Dedifferentiated amniotic fluid mesenchymal stem cell (primary cell): ENCODE results near the gene DCLK1.

Source experiments
- DNase-seq: peaks from one replicate; pipeline ENCODE4 v3.0.0-alpha.2; 2016; ENCODE audit errors: extremely low spot score

Gene DCLK1

DNA sequence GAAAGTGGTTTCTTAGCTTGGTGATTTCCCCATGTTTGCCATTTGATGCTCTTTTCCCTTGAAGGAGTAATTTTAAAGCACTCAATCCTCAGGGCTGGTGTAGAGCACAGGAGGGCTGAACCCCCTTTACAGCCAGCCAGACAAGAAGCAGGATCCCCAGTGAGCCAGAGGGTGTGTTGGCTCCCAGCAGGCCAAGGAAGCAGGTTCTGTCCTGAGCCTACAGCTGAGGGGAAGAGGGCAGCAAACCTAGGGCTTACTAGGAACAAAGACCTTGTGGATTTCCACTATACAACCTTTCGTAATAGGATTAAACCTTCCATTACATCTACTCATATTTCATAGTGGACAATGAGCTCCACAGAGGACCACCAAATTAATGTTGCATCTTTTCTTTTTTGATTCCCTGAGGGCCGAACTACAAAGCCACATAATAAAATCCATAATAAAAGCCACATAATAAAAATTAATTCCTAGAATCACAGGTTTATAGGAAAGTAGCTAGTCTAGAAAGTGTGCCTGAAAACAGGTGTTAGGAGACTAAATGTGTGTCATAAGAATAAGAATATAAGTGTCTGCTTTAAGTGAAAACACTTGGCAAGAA is 300.2 kb downstream of the DCLK1 start:
- DNase-seq, result no peak

DNA sequence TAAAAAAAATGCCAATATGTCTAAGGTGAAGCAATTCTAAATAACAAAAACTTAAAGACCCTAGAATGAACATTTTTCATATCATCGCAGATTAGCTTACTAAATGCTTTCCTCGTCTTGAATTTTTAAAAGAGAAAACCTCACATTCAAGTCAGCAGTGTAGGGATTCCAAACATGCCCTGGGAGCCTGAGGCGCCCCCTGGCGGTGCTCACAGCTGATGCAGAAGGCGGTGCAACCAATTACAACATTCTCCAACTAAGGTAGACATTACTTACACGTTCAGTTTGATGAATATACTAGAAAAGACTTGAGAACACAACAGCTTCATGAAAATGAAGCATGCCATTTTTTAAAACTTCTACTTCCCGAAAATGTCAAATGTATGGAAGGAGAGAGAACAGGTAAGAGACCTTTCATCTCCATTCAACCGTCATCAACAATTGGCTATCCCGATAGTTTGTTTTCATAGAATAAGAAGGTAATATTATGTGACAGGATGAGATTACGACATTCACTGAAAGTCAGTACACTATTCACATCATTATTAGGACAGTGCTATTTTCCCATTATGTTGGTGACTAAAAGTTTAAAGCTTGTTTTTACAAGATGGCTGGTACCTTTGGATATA is 304.4 kb downstream of the DCLK1 start:
- no peak for DNase-seq

DNA sequence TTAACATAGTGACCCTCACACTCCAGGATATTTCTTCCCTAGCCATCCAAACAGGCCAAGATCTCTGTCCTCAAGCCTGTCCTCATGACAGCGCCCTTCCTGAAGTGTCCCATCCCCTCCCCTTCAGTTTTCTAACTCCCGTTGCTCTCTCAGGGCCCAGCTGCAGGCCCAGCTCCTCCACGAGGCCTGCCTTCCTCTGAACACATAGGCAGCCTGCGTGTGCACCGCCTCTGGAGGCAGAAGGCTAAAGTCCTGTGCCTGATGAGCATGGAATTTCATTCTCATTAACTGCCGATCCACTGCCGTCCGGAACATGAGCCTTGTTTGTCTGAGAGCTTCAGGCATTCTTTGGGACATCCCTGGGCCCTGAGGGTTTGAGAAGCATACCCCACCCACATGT is 306.4 kb downstream of the DCLK1 start:
- no peak for DNase-seq

DNA sequence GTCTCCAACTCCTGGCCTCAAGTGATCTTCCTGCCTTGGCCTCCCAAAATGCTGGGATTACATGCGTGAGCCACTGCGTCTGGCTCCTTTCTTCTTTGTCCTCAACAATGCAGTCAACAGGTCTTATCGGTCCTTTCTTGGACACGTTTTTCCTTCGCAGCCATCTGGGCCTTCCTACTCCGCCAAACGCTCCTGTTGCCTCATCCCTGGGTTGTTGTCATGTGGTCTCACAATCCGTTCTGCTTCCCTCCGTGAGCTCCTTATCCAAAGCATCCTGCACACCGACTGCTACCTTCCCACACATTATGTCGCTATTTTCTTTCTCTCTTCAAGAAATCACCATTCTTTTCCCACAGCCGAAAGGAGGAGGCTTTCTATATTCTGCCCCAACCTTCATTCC is 306.8 kb downstream of the DCLK1 start:
- no peak for DNase-seq

DNA sequence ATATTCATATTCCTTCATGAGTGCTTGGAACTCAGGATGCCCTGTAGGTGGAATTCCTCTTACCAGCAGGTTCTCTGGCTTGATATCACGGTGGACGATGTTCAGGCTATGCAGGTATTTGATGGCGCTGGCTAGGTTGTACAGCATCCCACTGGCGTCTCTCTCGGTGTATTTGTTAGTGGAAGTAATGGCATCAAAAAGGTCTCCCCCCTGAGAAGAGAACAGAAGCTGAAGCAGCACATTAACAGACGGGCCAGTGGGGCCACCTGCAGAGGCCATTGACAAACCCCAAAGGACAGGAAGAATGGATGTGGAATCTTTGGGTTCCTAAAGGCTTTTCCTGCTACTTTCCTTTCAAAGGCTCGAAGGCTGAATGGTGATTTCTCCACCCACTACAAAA is 308.5 kb downstream of the DCLK1 start:
- no peak for DNase-seq

DNA sequence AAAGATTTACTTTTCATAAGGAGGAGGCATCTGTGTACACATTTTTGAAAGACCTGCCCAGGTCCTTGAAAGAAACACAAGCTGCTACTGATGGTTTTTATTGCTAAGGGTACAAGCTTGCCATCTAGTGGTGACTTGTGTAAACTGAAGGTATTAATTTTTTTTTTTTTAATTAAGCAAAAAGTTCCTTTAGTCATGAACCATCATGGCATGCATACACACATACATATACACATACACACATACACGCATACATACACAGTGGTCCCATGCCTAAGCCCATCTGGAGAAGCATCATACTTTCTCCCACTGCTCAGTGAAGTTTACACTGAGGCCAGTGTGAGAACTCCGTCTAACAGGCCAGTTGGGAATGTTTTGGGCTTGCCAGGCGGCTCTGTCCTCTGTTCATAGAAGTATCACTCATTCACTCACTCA is 312.5 kb downstream of the DCLK1 start:
- peak; percentile 61 for DNase-seq

DNA sequence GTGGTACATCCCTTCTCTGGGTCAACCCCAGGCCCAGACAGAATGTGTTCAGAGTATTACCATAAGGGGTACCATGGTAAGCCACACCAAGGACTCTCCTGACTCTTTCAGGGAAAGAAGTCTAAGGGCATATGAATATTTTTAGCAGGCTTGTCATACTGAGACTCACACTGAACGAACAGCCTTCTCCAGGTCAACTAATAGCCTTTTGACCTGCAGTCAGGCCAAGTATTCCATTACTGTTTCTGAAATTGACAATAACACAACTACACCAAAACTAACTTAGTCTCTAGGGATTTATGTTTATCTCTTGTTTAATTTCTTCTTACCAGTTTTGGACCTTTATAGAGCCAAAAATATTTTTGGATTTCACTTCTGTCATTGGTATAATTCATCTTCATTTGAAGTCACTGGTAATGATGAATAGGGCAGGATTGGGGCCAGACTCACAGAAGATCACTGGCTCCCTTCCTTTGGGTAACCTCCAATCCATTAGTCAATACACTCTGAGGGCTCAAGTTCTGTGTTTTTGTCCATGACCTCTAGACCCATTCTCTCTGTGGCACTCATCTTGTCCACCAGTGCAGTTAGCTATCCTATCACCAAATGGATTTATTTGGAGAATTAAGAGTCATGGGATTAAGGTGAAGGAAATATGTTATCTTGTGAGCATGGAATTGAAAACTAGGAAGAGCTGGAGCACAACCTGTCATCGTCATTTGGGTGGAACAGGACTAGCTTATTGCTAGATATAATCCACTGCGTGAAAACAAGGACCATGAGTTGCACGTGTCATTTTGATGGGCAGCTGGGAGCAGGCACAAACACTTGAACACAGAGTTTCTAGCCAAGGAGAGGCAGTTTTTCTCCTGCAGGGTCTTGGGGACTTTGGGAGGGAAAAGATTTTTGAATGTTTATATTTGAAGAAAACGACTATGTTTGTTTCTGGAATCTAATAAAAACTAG is 313.3 kb downstream of the DCLK1 start:
- DNase-seq, result no peak

DNA sequence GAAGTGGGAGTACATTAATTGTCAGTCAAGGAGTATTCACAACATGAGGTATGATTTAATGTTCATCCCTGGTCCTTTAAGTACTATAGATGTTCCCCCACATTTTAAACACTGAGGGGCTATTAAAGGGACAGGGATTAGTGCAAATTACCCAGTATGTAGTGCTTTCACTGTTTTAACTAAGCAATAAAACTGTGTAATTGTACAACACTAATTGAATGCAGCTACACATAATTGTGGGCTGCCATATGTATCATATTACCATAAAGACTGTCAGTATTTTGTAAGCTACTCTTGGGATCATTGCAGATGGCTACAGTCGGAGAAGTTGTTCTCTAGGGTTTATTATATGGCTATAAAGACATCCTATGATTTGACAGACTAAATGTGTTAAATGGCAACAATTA is 316.6 kb downstream of the DCLK1 start:
- no peak for DNase-seq

DNA sequence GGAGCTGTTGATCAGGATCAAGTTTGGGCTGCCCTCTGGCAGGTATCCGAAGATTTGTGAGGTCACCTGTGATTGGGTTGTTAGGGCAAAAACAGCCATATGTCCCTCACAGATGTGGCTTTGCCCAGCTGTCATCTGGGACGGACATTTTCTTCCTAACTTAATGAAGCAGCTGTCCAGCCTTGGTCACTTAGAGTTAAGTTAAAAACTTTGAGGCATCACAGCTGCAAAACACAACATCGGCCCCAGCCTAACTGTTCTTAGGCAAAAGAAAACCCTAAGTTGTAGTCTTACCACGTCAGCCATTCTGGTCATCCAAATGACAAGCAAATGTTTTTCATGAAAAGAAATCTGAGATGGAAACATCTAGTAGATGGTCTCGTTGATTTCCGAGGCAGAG is 318.4 kb downstream of the DCLK1 start:
- DNase-seq, result no peak

DNA sequence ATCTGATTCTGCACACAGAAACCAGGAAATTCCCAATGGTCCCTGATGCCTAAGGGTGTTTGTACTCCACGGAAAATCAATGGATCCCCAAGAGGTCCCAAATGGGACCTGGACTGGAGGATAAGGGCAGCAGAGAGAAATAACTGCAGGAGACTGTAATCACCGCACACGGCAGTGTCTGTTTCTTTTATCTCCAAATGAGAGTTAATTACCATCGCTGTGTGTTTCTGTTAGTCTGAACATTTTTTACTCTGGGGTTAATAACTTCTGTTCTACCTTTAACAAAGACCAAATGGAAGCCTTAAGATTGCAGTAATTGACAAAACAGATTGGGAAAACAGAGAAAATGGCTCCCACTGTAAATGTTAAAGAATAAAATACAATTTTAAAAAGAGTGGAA is 320.9 kb downstream of the DCLK1 start:
- DNase-seq, result no peak

DNA sequence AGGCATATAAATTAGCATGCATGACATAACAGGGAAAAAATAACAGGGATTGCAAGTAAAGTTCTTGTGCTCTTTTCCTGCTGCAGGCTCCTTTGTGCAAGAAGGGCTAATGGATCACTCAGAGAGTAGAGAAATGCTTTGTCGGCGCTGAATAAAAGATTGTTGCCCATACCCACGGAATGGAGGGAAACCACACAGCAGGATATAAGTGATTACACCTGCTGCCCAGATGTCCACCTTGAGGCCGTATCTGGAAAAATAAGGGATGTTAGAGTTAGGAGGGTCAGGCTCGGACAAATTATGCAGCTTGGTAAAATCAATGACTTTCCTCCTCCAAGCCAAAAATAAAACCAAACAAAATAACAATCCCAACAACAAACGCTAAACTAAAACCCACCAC is 322.3 kb downstream of the DCLK1 start:
- no peak for DNase-seq

DNA sequence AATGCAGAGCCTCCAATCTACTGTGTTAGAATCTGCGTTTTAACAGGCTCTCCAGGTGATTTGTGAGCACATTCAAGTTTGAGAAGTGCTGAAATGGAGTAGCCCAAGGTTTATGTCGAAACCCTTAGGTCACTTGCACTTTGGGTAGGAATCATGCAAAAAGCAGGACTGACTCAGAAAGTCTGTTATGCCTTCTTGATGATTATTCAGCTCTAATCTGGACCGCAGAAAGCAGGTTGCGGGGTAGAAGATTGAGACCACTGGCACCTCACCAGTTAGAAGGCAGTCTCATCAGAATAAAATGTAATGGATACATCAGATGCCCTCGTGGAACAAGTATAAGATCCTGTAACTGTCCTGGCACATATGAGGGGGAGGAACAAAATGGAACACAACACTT is 326.3 kb downstream of the DCLK1 start:
- DNase-seq, result no peak

DNA sequence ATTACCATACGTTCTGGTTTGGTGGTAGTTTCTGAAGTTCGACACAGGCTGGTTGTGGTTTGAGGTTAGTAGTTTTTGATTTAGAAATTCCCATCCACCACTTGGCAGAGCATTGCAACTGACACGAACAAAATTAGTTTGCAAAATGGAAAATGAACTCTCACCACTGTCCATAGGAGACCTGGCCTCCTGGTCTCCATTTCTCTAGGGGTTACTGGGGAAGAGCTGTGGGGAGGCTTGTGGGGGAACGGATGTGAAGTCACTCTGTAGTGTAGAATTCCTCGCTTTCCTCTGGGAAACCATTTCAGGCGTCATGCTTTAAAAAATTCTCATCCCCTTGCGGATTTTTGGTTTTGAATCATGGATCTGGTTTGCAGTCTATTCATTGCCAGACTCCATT is 333.2 kb downstream of the DCLK1 start:
- no peak for DNase-seq

DNA sequence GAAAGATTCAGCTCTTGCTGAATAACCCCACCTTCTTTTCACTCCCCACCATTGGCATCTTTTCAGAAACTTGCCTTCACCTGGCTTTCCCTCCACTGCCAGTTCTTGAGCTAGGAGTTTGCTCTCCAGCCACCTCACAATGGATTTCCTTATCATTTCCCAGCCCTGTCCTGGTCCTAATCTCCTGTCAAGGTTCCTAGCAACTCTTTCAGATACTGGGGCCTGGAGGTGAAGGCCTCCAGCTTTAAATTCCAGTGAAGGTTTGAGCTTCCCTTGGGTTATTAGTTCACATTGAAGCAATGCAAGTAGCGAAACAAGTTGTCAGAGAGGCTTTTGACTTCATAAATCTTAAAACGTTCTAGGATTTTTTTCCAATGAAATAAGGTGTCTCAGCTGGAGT is 333.9 kb downstream of the DCLK1 start:
- DNase-seq, result no peak

DNA sequence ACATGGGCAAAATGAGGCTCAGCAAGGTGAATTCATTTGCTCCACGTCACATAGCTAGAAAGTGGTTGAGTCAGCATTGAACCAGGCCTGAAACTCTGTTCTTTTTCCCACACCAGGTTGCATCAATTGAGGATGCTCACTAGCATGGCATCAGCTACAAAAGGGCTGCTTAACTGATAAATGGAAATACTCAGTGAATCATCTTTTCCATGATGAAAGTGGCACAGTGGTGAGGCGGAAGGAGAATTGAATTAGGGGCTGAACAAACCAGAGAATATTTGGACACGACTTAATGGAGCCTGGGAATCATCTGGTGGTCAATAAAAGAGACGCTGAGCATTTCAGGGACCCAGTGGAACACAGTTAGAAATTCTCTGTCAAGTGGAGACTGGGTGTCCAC is 334.6 kb downstream of the DCLK1 start:
- DNase-seq, result no peak

DNA sequence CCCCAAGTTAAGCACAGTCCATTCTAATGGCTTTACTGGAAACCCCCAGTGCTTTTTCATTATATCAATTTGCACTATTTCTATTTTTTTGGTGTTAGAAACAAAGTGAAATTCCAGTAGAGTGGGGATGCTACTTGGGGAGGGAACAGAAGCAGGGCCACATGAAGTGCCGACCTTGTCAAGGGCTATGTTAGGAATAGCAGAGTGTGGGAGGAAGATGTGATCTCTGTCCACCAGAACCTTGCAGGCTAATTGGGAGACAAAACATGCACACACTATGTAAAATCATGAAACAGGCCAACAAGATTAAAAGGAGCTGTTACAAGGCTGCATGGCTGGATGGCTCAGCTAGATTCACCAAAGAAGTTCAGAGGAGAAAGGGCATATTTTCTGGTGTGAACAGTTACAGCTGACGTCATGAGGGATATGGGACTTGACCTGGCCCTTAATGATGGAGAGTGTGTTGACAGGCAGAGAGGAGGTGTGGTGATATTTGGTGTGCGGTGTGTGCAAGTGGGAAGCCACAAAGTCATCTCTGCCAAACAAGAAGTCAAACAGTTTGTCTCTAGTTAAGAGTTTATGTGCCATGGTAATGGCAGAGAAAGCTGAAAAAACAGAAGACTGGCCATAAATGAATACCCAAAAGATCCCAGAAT is 336.3 kb downstream of the DCLK1 start:
- DNase-seq, result no peak

DNA sequence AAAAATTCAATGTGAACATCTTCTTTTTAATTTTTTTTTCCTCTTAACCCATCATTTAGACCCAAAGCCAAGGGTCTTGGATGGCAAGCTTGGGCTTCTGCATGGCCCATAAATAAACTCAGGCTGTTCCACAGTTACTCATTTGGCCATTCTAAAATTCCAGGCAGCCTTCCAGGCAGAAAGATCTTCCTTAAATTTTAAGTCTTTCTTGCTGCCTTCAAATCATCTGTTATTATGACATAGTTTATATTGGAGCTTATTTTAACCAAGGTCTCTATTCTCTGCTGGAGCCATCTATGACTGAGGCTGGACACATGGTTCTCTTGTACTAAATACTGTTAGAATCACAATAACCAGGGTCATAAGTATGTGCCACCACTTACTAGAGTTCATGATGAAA is 337.4 kb downstream of the DCLK1 start:
- DNase-seq, result no peak

DNA sequence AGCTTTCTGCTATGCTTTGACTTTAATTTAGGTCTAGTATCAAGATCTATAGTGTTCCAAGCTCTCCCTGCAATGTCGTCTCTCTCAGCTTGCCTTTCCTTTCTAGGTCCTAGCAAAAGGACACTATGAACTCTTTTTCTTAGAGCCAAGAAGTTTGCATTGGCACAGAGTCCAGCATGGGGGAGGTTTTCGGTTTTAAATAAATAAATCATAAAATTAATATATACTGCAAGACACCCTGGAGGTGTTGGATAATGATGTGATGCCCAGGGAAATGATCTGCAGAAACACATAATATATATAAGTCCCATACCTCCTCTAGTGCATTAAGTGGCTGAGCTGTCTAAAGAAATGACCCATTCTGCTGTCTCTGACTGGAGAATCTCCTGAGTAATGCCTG is 338.3 kb downstream of the DCLK1 start:
- no peak for DNase-seq

DNA sequence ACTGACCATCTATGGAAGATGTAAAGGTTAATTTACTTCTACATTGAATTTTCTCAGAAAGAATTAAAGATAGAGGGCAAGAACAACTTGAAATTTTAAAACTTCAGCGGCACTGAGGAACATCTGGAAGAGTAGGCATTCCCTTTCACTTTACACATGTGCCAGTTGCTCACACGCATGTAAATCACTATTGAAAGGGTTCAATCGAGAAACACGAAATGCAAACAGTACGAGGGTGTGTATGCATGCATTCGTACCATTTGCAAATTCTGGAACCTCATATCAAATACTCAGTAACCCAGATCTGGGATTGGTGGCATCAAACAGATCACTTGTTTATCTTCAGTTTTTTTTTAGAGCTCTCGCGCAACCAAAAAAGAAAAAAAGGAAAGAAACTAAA is 339.2 kb downstream of the DCLK1 start:
- no peak for DNase-seq

DNA sequence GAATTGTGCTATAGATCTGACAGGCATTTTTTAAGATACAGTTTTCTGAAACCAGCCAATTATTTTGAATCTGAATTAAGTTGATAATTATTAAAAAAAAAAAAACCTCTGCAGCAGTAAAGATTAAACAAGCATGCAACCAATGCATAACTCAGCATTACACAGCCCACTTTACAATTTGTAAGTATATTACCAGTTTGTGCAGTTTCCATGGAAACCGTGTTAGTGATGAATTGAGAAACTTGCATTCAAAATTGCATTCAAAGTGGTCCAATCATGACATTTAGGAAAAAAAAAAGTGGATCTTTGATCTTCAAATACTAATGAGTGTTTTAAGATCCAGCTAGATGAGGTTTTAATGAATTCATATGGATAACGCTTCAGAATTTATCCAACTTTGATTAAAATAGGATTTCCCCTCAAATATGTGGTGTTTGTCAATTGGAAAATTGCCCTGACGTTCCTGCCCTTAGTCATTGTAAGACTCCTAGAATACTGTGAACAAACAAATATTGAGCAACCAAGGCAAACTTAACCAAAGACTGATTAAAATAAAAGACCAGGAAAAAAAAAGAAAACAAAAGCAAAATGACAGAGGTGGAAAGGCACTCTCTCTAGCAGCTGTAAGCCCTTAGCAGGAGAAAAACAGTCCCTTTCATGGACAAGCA is 339.9 kb downstream of the DCLK1 start:
- peak; percentile 75 for DNase-seq

DNA sequence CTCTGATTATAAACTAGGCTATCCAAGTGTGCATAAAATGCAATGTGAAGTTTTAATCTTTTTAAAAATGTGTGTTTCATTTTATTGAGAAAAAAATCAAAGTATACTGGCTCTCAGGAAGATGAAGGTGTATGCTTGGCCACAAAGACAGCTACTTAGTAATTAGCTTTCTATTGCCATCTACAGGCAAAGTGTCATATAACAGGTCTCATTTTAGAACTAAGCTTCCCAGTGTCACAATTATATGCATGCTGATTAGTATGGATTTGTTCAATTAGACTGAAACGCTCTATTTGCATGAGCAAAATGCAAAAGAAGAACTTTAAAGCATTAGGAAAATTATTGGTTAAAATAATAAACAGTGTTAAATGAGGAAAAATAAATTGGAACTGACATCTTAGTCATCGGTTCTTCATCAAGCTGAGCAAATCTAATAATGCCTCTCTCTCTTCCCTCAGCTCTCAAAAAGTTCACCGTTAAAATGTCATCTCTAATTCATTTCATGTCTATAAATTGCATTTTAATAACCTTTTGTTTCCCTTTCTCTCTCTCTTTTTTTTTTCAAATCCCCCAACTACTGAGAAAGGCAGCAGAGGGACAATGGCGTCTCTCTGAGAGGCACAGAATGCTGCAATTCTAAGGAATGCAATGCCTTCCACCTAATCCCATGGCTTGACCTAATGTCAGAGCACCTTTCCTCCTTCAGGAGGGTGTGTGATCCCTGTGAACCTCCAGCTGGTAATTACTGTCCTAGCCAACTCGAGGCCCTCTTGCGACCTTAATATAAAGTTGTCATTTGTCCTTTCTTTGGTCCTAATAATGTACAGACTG is 341.6 kb downstream of the DCLK1 start:
- peak; percentile 40 for DNase-seq
